NT2/D1 (cell line): ENCODE data around the gene ANKHD1.

Source experiments
- DNase-seq: peaks from one replicate; pipeline ENCODE4 v3.0.0-alpha.2; 2011; ENCODE audit warnings: low read depth, low spot score
- H3K27me3 ChIP-seq: 2 replicates; pipeline ENCODE4 v1.6.0; 2011; ENCODE audit warnings: mild to moderate bottlenecking; ENCODE audit not compliant: insufficient read length, insufficient read depth
- H3K36me3 ChIP-seq: 2 replicates; pipeline ENCODE4 v1.6.1; 2011; ENCODE audit warnings: mild to moderate bottlenecking, low read length, mixed read lengths; ENCODE audit not compliant: insufficient read depth, insufficient read length
- H3K4me1 ChIP-seq: 2 replicates; pipeline ENCODE4 v1.5.1; 2011; ENCODE audit not compliant: insufficient read depth, insufficient read length
- H3K4me3 ChIP-seq: 2 replicates; pipeline ENCODE4 v1.5.1; 2011; ENCODE audit warnings: low read depth; ENCODE audit not compliant: insufficient read length
- H3K9ac ChIP-seq: 2 replicates; pipeline ENCODE4 v1.6.0; 2011; ENCODE audit warnings: low read depth; ENCODE audit not compliant: insufficient read length
- H3K9me3 ChIP-seq: 2 replicates; pipeline ENCODE4 v1.5.1; 2011; ENCODE audit warnings: mild to moderate bottlenecking, low read length; ENCODE audit not compliant: insufficient read depth
- SUZ12 ChIP-seq: IDR thresholded peaks from 2 replicates; pipeline ENCODE4 v1.6.1; 2011; ENCODE audit not compliant: insufficient read length, insufficient read depth; ENCODE audit errors: extremely low read depth
- YY1 ChIP-seq: IDR thresholded peaks from 2 replicates; pipeline ENCODE4 v1.6.1; 2011; ENCODE audit not compliant: insufficient read length, insufficient read depth
- ZNF274 ChIP-seq: IDR thresholded peaks from 2 replicates; pipeline ENCODE4 v1.6.1; 2011; ENCODE audit warnings: mild to moderate bottlenecking, low read depth, low read length

ANKHD1 gene

GRCh38 chr5:140588311-140589070 is 186.9 kb downstream of the ANKHD1 start:
- no peak for DNase-seq
- Histone ChIP-seq H3K9ac (no peak overlapping the region), H3K4me3 (no peak overlapping the region), H3K36me3 (peaks cover 18% of the 10 kb centered on the region), H3K4me1 (no peaks in the 10 kb centered on the region), H3K9me3 (0 out of 2 replicates have a peak, but pooled peaks cover 5% of the 10 kb centered on the region), H3K27me3 (no peaks in the 10 kb centered on the region)
- TF ChIP-seq SUZ12 (no peak), ZNF274 (no peak), YY1 (no peak)
